Endothelial cell of umbilical vein (primary cell): ENCODE data around the gene CLDN22.

Source experiments
- POLR2A ChIP-seq: IDR thresholded peaks from 2 replicates; pipeline ENCODE4 v1.6.1; 2012; ENCODE audit warnings: low read depth, mild to moderate bottlenecking, control low read depth, low read length
- POLR2AphosphoS5 ChIP-seq: IDR thresholded peaks from 2 replicates; pipeline ENCODE4 v1.6.1; 2012; ENCODE audit warnings: low read depth, mild to moderate bottlenecking, control low read depth, low read length, moderate library complexity; ENCODE audit not compliant: insufficient read depth
- TF ChIP-seq, protein P1 (sequence below), 2 donors: IDR thresholded peaks; 1 replicate in 1 of 2; 2 replicates in 1 of 2; pipeline ENCODE4 v1.5.1; 2011; ENCODE audit warnings: low read length in 2 of 2, mild to moderate bottlenecking in 2 of 2, moderate library complexity in 2 of 2, control low read depth in 1 of 2, inconsistent platforms in 1 of 2, low read depth in 1 of 2; ENCODE audit not compliant: insufficient read depth in 1 of 2; ENCODE audit errors: extremely low read depth in 1 of 2

DNA sequence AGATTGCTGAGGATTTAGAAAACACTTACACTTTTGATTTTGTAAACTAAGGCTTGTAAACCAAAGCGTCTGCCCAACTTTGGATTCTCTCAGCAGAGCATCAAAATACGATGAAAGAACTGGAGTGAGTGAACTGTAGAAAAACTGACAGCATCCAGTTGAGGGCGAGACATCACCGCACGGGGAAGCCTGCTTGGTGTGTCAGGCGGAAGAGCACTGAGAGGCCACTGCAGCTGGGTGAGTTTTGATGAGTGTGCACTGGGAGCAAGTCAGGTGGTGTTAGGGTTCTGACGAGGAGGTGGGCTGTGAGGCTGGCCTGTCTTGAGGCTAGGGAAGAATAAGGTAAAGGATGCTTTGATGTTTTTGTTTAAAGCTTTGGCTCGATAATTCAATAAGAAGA lies 49.0 kb upstream of the CLDN22 start:
- TF ChIP-seq, protein P1, sequence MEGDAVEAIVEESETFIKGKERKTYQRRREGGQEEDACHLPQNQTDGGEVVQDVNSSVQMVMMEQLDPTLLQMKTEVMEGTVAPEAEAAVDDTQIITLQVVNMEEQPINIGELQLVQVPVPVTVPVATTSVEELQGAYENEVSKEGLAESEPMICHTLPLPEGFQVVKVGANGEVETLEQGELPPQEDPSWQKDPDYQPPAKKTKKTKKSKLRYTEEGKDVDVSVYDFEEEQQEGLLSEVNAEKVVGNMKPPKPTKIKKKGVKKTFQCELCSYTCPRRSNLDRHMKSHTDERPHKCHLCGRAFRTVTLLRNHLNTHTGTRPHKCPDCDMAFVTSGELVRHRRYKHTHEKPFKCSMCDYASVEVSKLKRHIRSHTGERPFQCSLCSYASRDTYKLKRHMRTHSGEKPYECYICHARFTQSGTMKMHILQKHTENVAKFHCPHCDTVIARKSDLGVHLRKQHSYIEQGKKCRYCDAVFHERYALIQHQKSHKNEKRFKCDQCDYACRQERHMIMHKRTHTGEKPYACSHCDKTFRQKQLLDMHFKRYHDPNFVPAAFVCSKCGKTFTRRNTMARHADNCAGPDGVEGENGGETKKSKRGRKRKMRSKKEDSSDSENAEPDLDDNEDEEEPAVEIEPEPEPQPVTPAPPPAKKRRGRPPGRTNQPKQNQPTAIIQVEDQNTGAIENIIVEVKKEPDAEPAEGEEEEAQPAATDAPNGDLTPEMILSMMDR (IDR thresholded peaks at IDR 0.05; ENCODE audit: extremely low read depth in 1 of 2, insufficient read depth in 1 of 2, low read depth in 1 of 2, low read length in 2 of 2): no peak
- TF ChIP-seq POLR2AphosphoS5: no peak
- TF ChIP-seq POLR2A: no peak
